HUES64 (cell line): Measurements from ENCODE around the gene INPP5J. TPM values are rescaled to one million over a fixed set of nuclear protein-coding genes. Genes with fewer than 3 reads are reported as not detected.
A peak's percentile ranks its signal among the peaks of the same experiment; 100 is the strongest.
"Not testable (repeated sequence)": the region's sequence is repeated elsewhere in the genome, so short reads cannot be mapped to it uniquely, and the experiment has no call there.

Source experiments
- H3K27ac ChIP-seq: 2 replicates; pipeline ENCODE4 v1.7.0; 2013; ENCODE audit warnings: low read depth, low read length, inconsistent platforms
- H3K27me3 ChIP-seq: 2 replicates; pipeline ENCODE4 v1.6.1; 2013; ENCODE audit warnings: mild to moderate bottlenecking, low read length; ENCODE audit not compliant: insufficient read depth
- H3K36me3 ChIP-seq: 2 replicates; pipeline ENCODE4 v1.6.1; 2013; ENCODE audit warnings: mild to moderate bottlenecking, low read length; ENCODE audit not compliant: insufficient read depth
- H3K4me1 ChIP-seq: 2 replicates; pipeline ENCODE4 v1.6.1; 2013; ENCODE audit warnings: mild to moderate bottlenecking, low read length, moderate library complexity; ENCODE audit not compliant: insufficient read depth
- H3K4me3 ChIP-seq: 2 replicates; pipeline ENCODE4 v1.5.1; 2013; ENCODE audit warnings: mild to moderate bottlenecking, low read length, moderate library complexity
- H3K9ac ChIP-seq: 2 replicates; pipeline ENCODE4 v1.6.1; 2013; ENCODE audit warnings: mild to moderate bottlenecking, low read depth, low read length
- H3K9me3 ChIP-seq: 2 replicates; pipeline ENCODE4 v1.6.1; 2013; ENCODE audit warnings: low read depth, low read length; ENCODE audit not compliant: insufficient read depth
- WGBS: fragments of 150-250, 120-280 bp; methylation state at CpG from one replicate; pipeline ENCODE4 v1.1.7; 2013; ENCODE audit warnings: missing lambda C conversion rate; 5-methylcytosine and 5-hydroxymethylcytosine counted together
- polyA plus RNA-seq, 2 experiments: library from polyadenylated mRNA; stranded (reverse); fragments of 50-300 nt; gene quantifications; one replicate each; pipeline ENCODE4 v1.2.3, GENCODE V29; 2013

The INPP5J gene
- 1.9 TPM for polyA plus RNA-seq (2013, experiment 1 of 2)
- polyA plus RNA-seq (2013, experiment 2 of 2) = 2.1 TPM

- peaks cover 5% of the 10 kb centered on the region for H3K4me1 ChIP-seq
- H3K27me3 ChIP-seq = peaks cover 3% of the 10 kb centered on the region
- peak within 1 kb of the TSS; percentile 57 for H3K4me3 ChIP-seq
- peak within 1 kb of the TSS; percentile 46 for H3K9ac ChIP-seq
- H3K9me3 ChIP-seq = no peaks in the 10 kb centered on the region
- no peak within 1 kb of the TSS for H3K27ac ChIP-seq
- H3K36me3 ChIP-seq = no peaks in the 10 kb centered on the region
- 24% methylated on average over 10 of the region's 10 CpGs for WGBS
Observed at GRCh38 chr22:31122532-31123291, at the start of gene INPP5J. TSS of gene INPP5J (plus strand) at chr22:31122966. CDS start at chr22:31123015, 49 bp downstream.

GRCh38 chr22:31073125-31073524 is 49.6 kb upstream of the INPP5J start:
- WGBS = 95% methylated on average over 9 of the region's 9 CpGs
- H3K36me3 ChIP-seq, H3K27ac ChIP-seq, H3K27me3 ChIP-seq, H3K4me3 ChIP-seq, H3K4me1 ChIP-seq, H3K9me3 ChIP-seq, H3K9ac ChIP-seq: not testable (repeated sequence)

GRCh38 chr22:31073545-31074145 is 49.1 kb upstream of the INPP5J start:
- H3K27me3 ChIP-seq, H3K9me3 ChIP-seq, H3K27ac ChIP-seq, H3K4me3 ChIP-seq, H3K9ac ChIP-seq, H3K4me1 ChIP-seq, H3K36me3 ChIP-seq: not testable (repeated sequence)
- 90% methylated on average over 4 of the region's 5 CpGs for WGBS

- Histone ChIP-seq H3K9me3 (no peaks in the 10 kb centered on the region), H3K4me3 (no peak overlapping the region), H3K27me3 (no peaks in the 10 kb centered on the region), H3K27ac (no peak overlapping the region), H3K36me3 (no peaks in the 10 kb centered on the region), H3K4me1 (peaks cover 3% of the 10 kb centered on the region), H3K9ac (no peak overlapping the region)
- WGBS = 90% methylated on average over 15 of the region's 15 CpGs
Observed at GRCh38 chr22:31075961-31076360, 46.8 kb upstream of the INPP5J start.

GRCh38 chr22:31077681-31078080 is 45.1 kb upstream of the INPP5J start:
- WGBS = 93% methylated on average over 6 of the region's 6 CpGs
- Histone ChIP-seq H3K9me3 (no peaks in the 10 kb centered on the region), H3K27ac (no peak overlapping the region), H3K4me1 (peaks cover 15% of the 10 kb centered on the region), H3K36me3 (no peaks in the 10 kb centered on the region), H3K9ac (no peak overlapping the region), H3K4me3 (no peak overlapping the region), H3K27me3 (no peaks in the 10 kb centered on the region)

- H3K36me3 ChIP-seq, H3K9me3 ChIP-seq, H3K9ac ChIP-seq, H3K27ac ChIP-seq, H3K4me3 ChIP-seq, H3K27me3 ChIP-seq: not testable (repeated sequence)
- WGBS = 97% methylated on average over 2 of the region's 2 CpGs
- peaks cover 20% of the 10 kb centered on the region for H3K4me1 ChIP-seq
Observed at GRCh38 chr22:31078389-31078788, 44.4 kb upstream of the INPP5J start.

- Histone ChIP-seq H3K27me3 (no peaks in the 10 kb centered on the region), H3K4me3 (no peak overlapping the region), H3K9ac (no peak overlapping the region), H3K9me3 (no peaks in the 10 kb centered on the region), H3K36me3 (no peaks in the 10 kb centered on the region), H3K27ac (no peak overlapping the region), H3K4me1 (peaks cover 26% of the 10 kb centered on the region)
- WGBS = 91% methylated on average over 12 of the region's 12 CpGs
Observed at GRCh38 chr22:31079095-31079642, 43.6 kb upstream of the INPP5J start.

GRCh38 chr22:31080164-31080847 is 42.5 kb upstream of the INPP5J start:
- Histone ChIP-seq H3K27me3 (no peaks in the 10 kb centered on the region), H3K4me1 (peaks cover 26% of the 10 kb centered on the region), H3K9me3 (no peaks in the 10 kb centered on the region), H3K27ac (no peak overlapping the region; the same call in 1 of the 2 replicates), H3K36me3 (no peaks in the 10 kb centered on the region), H3K4me3 (peak overlapping the region; percentile 72), H3K9ac (peak overlapping the region; percentile 88)
- 47% methylated on average over 5 of the region's 5 CpGs for WGBS

GRCh38 chr22:31080848-31081649 is 41.7 kb upstream of the INPP5J start, which contains the start of gene SMTN:
TSS of gene SMTN (plus strand) at chr22:31081318. CDS start at chr22:31083259, 1,941 bp downstream.
- Histone ChIP-seq H3K9ac (peak within 1 kb of the TSS; percentile 88), H3K9me3 (no peaks in the 10 kb centered on the region)
- WGBS = under 1% methylated on average over 63 of the region's 63 CpGs

GRCh38 chr22:31081963-31082605 is 40.7 kb upstream of the INPP5J start:
- no peak overlapping the region for H3K27ac ChIP-seq
- no peak overlapping the region for H3K9ac ChIP-seq
- H3K27me3 ChIP-seq = no peaks in the 10 kb centered on the region

More at GRCh38 chr22:31080848-31081649, 41.7 kb upstream of the INPP5J start, which contains the start of gene SMTN:
- Histone ChIP-seq H3K27me3 (no peaks in the 10 kb centered on the region), H3K4me3 (peak within 1 kb of the TSS; percentile 72), H3K36me3 (no peaks in the 10 kb centered on the region), H3K27ac (peak within 1 kb of the TSS; percentile 78), H3K4me1 (peaks cover 30% of the 10 kb centered on the region)

More at GRCh38 chr22:31081963-31082605, 40.7 kb upstream of the INPP5J start:
- Histone ChIP-seq H3K9me3 (no peaks in the 10 kb centered on the region), H3K4me1 (peaks cover 30% of the 10 kb centered on the region), H3K4me3 (peak overlapping the region; percentile 72), H3K36me3 (no peaks in the 10 kb centered on the region)
- WGBS = 85% methylated on average over 4 of the region's 6 CpGs
